ENCODE results near the gene CAPN2.

DNA sequence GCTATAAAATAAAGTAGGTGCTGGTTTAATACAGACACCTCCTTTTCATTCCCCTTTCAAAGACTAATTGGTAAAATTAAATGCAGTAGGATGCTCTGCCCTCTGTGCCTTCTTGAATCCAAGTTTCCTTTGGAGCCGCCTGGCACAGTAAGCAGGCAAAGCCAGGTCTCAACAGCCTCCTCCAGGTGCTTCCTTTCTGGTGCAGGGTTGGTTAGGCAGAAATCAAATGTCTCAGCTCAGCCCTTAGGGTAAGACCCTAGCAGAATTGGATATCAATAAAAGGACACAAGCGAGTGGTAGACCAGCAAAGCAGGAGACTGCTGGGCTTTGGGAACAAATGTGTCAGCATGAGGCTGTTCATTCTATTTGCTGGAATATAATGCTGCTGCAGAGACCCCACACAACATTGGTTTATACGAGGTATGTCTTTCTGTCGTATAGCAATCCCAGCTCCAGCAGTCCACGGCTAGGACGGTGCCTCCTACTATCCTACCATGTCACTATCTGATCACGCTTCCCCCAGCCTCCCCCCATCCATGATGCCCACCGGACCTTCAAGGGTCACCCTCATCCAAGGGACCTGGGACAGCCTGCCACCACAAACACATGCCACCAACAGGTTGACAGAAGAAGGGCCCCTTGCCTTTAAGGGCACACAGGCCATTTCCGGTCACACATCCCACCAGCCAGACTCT, 58.4 kb downstream of the CAPN2 start:
- TF ChIP-seq POLR2A (IDR thresholded peaks at IDR 0.05) (no peak), POLR2AphosphoS5 (IDR thresholded peaks at IDR 0.05) (no peak), EP300 (IDR thresholded peaks at IDR 0.05) (no peak)
- TF ChIP-seq, protein P1, sequence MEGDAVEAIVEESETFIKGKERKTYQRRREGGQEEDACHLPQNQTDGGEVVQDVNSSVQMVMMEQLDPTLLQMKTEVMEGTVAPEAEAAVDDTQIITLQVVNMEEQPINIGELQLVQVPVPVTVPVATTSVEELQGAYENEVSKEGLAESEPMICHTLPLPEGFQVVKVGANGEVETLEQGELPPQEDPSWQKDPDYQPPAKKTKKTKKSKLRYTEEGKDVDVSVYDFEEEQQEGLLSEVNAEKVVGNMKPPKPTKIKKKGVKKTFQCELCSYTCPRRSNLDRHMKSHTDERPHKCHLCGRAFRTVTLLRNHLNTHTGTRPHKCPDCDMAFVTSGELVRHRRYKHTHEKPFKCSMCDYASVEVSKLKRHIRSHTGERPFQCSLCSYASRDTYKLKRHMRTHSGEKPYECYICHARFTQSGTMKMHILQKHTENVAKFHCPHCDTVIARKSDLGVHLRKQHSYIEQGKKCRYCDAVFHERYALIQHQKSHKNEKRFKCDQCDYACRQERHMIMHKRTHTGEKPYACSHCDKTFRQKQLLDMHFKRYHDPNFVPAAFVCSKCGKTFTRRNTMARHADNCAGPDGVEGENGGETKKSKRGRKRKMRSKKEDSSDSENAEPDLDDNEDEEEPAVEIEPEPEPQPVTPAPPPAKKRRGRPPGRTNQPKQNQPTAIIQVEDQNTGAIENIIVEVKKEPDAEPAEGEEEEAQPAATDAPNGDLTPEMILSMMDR (IDR thresholded peaks at IDR 0.05): no peak

All from suprapubic skin (tissue), 4 donors.